Testis (tissue), 2 donors: ENCODE measurements around the gene FLAD1.

Experiments
- CTCF ChIP-seq, 3 experiments: fragments of 450-650 bp in 2 of 3; fragments of 200-600 bp in 1 of 3; sonication (generic) in 1 of 3; IDR thresholded peaks; one replicate each; pipeline ENCODE4 v1.5.1; 2016 to 2019; ENCODE audit warnings: antibody characterized with exemption in 3 of 3, mild to moderate bottlenecking in 2 of 3, moderate library complexity in 1 of 3
- POLR2A ChIP-seq: fragments of 450-650 bp; IDR thresholded peaks from one replicate; pipeline ENCODE4 v1.6.1; 2017; ENCODE audit warnings: antibody characterized with exemption, mild to moderate bottlenecking, moderate library complexity

- TF ChIP-seq POLR2A, result no peak
- TF ChIP-seq CTCF (IDR thresholded peaks at IDR 0.05), result no peak
Observed at GRCh38 chr1:154940651-154941194, 42.4 kb upstream of the FLAD1 start.
